ACC112 (cell line): ENCODE results near the gene RBKS.
A peak's percentile ranks its signal among the peaks of the same experiment; 100 is the strongest.
"Not testable (repeated sequence)": the region's sequence is repeated elsewhere in the genome, so short reads cannot be mapped to it uniquely, and the experiment has no call there.

ENCODE experiments used
- H2AFZ ChIP-seq: fragments of 200-600 bp; sonication (generic); one replicate; pipeline ENCODE4 v1.6.0; 2017; ENCODE audit warnings: antibody characterized with exemption, low read length; ENCODE audit not compliant: unreplicated experiment
- H3K27ac ChIP-seq: fragments of 200-600 bp; sonication (generic); 2 replicates; pipeline ENCODE4 v1.5.1; 2014; ENCODE audit warnings: low read depth, mild to moderate bottlenecking, antibody characterized with exemption, low read length, moderate library complexity
- H3K27me3 ChIP-seq: fragments of 200-600 bp; sonication (generic); 2 replicates; pipeline ENCODE4 v1.6.1; 2014; ENCODE audit warnings: mild to moderate bottlenecking, antibody characterized with exemption, low read length, moderate library complexity, mixed read lengths; ENCODE audit not compliant: insufficient read depth
- H3K36me3 ChIP-seq: fragments of 200-600 bp; sonication (generic); 2 replicates; pipeline ENCODE4 v1.6.1; 2016; ENCODE audit warnings: mild to moderate bottlenecking, antibody characterized with exemption, low read length, moderate library complexity, mixed read lengths; ENCODE audit not compliant: insufficient read depth
- H3K4me1 ChIP-seq: fragments of 200-600 bp; sonication (generic); one replicate; pipeline ENCODE4 v1.6.1; 2016; ENCODE audit warnings: low read length, mixed read lengths; ENCODE audit not compliant: insufficient read depth, unreplicated experiment, control insufficient read depth
- H3K4me3 ChIP-seq: fragments of 200-600 bp; sonication (generic); 2 replicates; pipeline ENCODE4 v1.5.1; 2014; ENCODE audit warnings: mild to moderate bottlenecking, low read depth, low read length
- H3K79me2 ChIP-seq: fragments of 200-600 bp; sonication (generic); one replicate; pipeline ENCODE4 v1.6.0; 2016; ENCODE audit warnings: low read length; ENCODE audit not compliant: control insufficient read depth, unreplicated experiment, insufficient read depth

Gene RBKS

GRCh38 chr2:27875089-27875881, 14.9 kb downstream of the RBKS start:
- H3K27me3 ChIP-seq = no peaks in the 10 kb centered on the region
- no peak overlapping the region for H3K27ac ChIP-seq
- no peak overlapping the region for H2AFZ ChIP-seq
- H3K79me2 ChIP-seq = no peaks in the 10 kb centered on the region
- H3K4me3 ChIP-seq = no peak overlapping the region
- peaks cover 5% of the 10 kb centered on the region for H3K4me1 ChIP-seq
- no peaks in the 10 kb centered on the region for H3K36me3 ChIP-seq

GRCh38 chr2:27873091-27873490, 17.1 kb downstream of the RBKS start:
- no peaks in the 10 kb centered on the region for H3K79me2 ChIP-seq
- no peak overlapping the region for H3K27ac ChIP-seq
- H2AFZ ChIP-seq = no peak overlapping the region
- H3K4me1 ChIP-seq = peaks cover 5% of the 10 kb centered on the region
- no peaks in the 10 kb centered on the region for H3K27me3 ChIP-seq
- H3K4me3 ChIP-seq = no peak overlapping the region
- no peaks in the 10 kb centered on the region for H3K36me3 ChIP-seq

- H3K27ac ChIP-seq = no peak overlapping the region
- no peak overlapping the region for H3K4me3 ChIP-seq
- peaks cover 5% of the 10 kb centered on the region for H3K4me1 ChIP-seq
- H3K27me3 ChIP-seq = no peaks in the 10 kb centered on the region
- H2AFZ ChIP-seq = no peak overlapping the region
- H3K36me3 ChIP-seq = no peaks in the 10 kb centered on the region
- no peaks in the 10 kb centered on the region for H3K79me2 ChIP-seq
These were observed 18.4 kb downstream of the RBKS start for GRCh38 chr2:27871802-27872201.

- Histone ChIP-seq H3K27me3 (no peaks in the 10 kb centered on the region), H3K79me2 (no peaks in the 10 kb centered on the region), H2AFZ (no peak overlapping the region), H3K4me3 (no peak overlapping the region), H3K27ac (no peak overlapping the region), H3K4me1 (peaks cover 5% of the 10 kb centered on the region), H3K36me3 (no peaks in the 10 kb centered on the region)
These were observed 19.5 kb downstream of the RBKS start for GRCh38 chr2:27870724-27871123.

- Histone ChIP-seq H3K27me3 (no peaks in the 10 kb centered on the region), H3K79me2 (no peaks in the 10 kb centered on the region), H3K4me3 (no peak overlapping the region), H3K4me1 (peaks cover 5% of the 10 kb centered on the region), H2AFZ (no peak overlapping the region), H3K36me3 (no peaks in the 10 kb centered on the region), H3K27ac (no peak overlapping the region)
These were observed 20.4 kb downstream of the RBKS start for GRCh38 chr2:27869763-27870162.

- Histone ChIP-seq H3K27me3 (no peaks in the 10 kb centered on the region), H3K36me3 (no peaks in the 10 kb centered on the region), H3K27ac (no peak overlapping the region), H3K79me2 (no peaks in the 10 kb centered on the region), H2AFZ (peak overlapping the region; percentile 43), H3K4me1 (peaks cover 9% of the 10 kb centered on the region), H3K4me3 (no peak overlapping the region)
These were observed 23.9 kb downstream of the RBKS start for GRCh38 chr2:27866237-27866636.

- not testable (repeated sequence) for H2AFZ ChIP-seq, H3K27me3 ChIP-seq, H3K4me3 ChIP-seq, H3K79me2 ChIP-seq, H3K27ac ChIP-seq, H3K36me3 ChIP-seq
- H3K4me1 ChIP-seq = peaks cover 19% of the 10 kb centered on the region
These were observed 26.2 kb downstream of the RBKS start for GRCh38 chr2:27863955-27864354.

- H3K36me3 ChIP-seq = no peaks in the 10 kb centered on the region
- no peak overlapping the region for H2AFZ ChIP-seq
- H3K4me1 ChIP-seq = peaks cover 19% of the 10 kb centered on the region
- H3K27me3 ChIP-seq = no peaks in the 10 kb centered on the region
- H3K27ac ChIP-seq = no peak overlapping the region
- H3K79me2 ChIP-seq = no peaks in the 10 kb centered on the region
- H3K4me3 ChIP-seq = no peak overlapping the region
These were observed 27.0 kb downstream of the RBKS start for GRCh38 chr2:27863146-27863545.

- Histone ChIP-seq H2AFZ (no peak overlapping the region), H3K4me3 (no peak overlapping the region), H3K36me3 (no peaks in the 10 kb centered on the region), H3K27ac (peak overlapping the region; percentile 64), H3K27me3 (no peaks in the 10 kb centered on the region), H3K4me1 (peaks cover 44% of the 10 kb centered on the region), H3K79me2 (no peaks in the 10 kb centered on the region)
These were observed 30.1 kb downstream of the RBKS start for GRCh38 chr2:27860111-27860510.

- Histone ChIP-seq H3K79me2 (no peaks in the 10 kb centered on the region), H3K4me1 (peaks cover 41% of the 10 kb centered on the region), H3K27ac (peak overlapping the region; percentile 60), H3K4me3 (no peak overlapping the region), H3K36me3 (no peaks in the 10 kb centered on the region), H3K27me3 (no peaks in the 10 kb centered on the region), H2AFZ (no peak overlapping the region)
These were observed 32.6 kb downstream of the RBKS start for GRCh38 chr2:27857417-27858172.

GRCh38 chr2:27856956-27857355, 33.2 kb downstream of the RBKS start:
- Histone ChIP-seq H3K4me3 (no peak overlapping the region), H3K27ac (peak overlapping the region; percentile 60), H2AFZ (no peak overlapping the region), H3K4me1 (peaks cover 41% of the 10 kb centered on the region), H3K79me2 (no peaks in the 10 kb centered on the region), H3K36me3 (no peaks in the 10 kb centered on the region), H3K27me3 (no peaks in the 10 kb centered on the region)
